Inferior parietal cortex (tissue), 1 donor: Measurements from ENCODE around the gene CCDC57.

Experiments used
- DNase-seq: peaks from one replicate; pipeline ENCODE4 v3.0.0-alpha.2; 2016; ENCODE audit errors: extremely low spot score

Gene CCDC57

DNA sequence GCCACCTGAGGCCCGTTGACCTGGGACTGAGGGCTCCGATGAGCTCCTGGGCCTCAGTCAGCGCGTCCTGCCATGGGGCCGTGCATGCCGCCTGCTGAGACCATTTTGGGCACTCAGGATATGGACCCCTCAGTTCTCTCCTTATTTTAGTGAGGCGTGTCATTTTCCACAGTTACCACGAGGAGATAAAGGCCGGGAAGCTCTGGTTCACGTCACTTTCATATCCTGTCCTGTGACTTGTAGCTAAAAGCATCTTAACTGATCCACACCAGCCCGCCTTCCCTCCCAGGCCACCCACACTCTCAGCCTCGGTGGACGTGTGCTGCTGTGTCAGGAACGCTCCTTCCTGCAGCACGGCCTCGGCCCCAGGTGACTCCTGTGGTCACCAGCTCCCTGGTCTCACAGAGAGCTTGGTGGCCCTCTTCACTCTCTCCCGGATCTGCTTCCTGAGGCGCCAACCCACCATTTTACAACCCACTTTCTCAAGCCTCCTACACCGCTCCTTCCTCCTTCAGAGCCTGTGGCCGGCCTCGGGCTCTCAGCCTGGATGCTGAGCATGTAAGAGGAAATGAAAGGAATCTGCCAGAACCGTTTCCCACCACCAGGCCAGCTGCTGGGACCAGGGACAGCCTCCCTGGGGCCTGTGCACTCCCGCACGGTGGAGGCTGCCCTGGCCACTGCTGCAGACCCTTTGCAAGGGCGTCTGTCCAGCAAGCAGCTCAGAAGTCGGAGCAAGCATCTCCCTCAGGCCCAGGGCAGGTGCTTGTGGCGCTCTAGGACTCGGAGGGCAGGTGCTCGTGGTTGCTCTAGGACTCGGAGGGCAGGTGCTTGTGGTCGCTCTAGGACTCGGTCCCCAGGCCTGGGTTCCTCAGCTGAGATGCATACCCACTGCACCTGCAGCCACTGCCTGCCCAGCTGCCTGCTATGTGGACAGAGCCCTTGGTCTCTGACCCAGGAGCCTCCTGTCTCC, 90.7 kb downstream of the CCDC57 start:
- no peak for DNase-seq

GRCh38 chr17:82121246-82121645, 91.4 kb downstream of the CCDC57 start:
- no peak for DNase-seq

DNA sequence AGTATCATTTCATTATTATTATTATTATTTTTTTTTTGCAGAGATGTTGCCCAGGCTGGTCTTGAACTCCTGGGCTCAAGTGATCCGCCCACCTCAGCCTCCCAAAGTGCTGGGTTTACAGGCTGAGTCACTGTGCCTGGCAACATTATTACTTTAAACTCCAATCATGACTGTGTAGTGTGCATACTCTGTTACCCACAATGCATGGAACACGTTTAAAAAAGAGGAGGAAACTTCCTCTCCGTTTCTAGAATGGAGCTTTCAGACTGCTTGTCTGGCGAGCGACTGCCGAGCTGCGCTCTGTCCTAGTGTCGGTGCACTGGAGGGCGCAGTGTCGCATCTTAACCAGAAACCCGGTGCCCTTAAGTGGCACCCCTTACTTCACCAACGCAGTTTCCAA, 92.5 kb downstream of the CCDC57 start:
- peak; percentile 12 for DNase-seq

GRCh38 chr17:82118815-82119380, 93.7 kb downstream of the CCDC57 start:
- DNase-seq, result no peak

DNA sequence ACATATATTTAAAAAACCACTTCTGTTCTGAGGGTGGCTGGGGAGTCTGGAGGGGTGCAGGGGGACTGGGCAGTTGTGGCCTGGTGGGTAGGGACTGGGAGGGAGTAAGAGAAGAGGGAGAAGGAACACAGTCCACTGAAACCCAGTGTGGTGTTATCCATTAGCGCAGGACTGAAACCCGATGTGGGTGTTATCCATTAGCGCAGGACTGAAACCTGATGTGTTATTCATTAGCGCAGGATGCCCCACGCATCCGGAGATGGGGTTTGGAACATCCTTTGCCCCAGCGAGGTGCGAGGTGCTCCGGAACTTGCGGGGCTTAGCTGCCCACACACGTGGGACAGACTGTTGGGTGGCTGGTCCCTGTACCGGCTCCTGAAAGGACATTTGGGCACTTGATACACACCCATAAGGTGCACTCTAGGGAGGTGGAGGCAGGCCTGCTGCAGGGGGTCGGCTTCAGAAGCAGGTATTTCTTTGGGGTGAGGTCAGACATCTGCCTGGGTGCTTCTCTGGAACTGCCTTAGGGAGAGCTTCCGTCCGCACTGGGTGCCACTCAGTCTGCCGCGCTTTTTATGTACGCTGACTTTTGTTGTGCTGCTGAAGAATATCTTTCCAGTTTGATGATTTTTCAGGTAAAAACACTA, 94.4 kb downstream of the CCDC57 start:
- no peak for DNase-seq

DNA sequence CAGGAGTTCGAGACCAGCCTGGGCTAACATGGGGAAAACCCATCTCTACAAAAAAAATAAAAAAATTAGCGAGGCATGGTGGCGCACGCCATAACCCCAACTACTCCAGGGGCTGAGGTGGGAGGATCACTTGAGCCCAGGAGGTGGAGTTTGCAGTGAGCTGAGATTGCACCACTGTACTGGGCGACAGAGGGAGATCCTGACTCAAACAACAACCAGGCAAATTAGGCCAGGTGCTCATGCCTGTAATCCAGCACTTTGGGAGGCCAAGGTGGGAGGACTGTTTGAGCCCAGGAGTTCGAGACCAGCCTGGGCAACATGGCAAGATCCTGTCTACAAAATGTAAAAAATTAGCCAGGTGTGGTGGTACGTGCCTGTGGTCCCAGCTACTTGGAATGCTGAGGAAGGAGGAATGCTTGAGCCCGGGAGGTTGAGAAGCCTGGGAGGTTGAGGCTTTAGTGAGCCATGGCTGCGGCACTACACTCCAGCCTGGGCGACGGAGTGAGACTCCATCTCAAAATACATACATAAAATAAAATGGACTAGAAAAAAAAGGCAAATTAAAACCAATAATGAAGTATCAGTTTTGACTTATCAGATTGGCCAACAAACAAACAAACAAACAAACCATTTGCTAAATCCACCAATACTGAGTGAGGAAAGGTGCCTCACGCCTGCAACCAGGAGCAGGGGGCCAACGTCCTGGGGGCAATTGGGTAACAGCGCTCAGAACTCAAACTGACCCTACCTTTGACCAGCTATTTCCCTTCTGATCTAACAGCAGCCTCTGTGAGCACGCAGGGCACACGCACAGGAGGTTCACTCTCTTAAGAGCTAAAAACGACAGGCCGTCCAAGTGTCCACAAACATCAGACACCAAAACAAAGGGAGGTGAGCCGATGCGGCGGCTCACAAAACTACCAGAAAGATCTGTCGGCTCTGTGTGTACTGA, 95.2 kb downstream of the CCDC57 start:
- DNase-seq, result no peak

- DNase-seq, result no peak
These were observed 96.4 kb downstream of the CCDC57 start for GRCh38 chr17:82116246-82116645.

GRCh38 chr17:82114872-82115271, 97.8 kb downstream of the CCDC57 start:
- no peak for DNase-seq

GRCh38 chr17:82114447-82114846, 98.2 kb downstream of the CCDC57 start:
- no peak for DNase-seq

DNA sequence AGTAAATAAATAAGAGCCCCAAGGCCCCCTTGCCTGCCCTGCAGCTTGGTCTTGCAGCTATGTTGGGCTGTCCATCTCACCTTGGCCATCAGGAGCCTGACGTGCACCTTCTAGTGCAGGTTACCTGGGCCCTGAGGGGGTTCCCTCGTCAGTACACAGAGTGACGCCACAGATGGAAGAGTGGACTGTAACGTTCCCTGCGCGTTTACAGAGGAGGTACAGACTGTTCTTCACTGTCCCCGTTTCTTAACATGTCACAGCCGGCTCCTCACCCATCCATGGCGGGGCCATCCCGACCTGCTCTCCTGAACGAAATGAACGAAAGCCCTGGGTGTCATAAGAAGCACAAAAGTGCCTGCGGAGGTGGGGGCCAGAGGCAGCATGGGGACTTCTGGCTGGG, 98.7 kb downstream of the CCDC57 start:
- DNase-seq, result no peak

DNA sequence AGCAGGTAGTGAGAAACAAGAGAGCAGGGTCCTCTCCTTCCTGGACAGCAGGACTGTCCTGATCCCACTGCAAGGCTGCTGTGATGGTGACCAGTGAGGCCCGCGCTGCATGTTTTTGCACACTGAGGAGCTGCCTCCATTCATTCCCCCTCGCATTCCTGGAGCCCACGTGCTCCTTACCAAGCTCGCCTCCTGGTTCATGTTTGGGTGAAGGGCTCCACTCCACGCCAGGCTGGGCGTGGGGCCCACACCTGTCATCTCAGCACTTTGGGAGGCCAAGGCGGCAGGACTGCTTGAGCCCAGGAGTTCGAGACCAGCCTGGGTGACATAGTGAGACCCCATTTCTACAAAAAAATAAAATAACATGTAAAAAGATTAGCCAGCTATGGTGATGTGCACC, 99.2 kb downstream of the CCDC57 start:
- no peak for DNase-seq

DNA sequence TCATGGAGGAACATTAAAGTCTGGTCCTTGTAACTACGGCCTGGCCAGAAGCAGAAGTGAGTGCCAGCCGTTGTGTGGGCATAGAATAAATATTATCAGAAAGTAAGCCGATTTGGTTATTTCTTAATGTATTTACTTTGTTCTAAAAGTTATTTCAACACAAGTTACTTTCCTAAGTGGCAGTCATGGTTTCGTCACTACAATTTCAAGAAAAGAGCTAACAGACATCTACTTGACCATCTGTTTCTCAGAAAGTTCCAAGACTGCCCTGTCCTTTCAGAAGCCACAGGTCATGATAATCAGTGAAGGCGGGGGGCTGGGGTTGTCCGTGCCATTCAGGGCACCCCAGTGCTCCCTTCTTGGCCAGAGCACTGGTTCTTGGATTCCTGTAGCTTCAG, 99.7 kb downstream of the CCDC57 start:
- DNase-seq, result no peak

DNA sequence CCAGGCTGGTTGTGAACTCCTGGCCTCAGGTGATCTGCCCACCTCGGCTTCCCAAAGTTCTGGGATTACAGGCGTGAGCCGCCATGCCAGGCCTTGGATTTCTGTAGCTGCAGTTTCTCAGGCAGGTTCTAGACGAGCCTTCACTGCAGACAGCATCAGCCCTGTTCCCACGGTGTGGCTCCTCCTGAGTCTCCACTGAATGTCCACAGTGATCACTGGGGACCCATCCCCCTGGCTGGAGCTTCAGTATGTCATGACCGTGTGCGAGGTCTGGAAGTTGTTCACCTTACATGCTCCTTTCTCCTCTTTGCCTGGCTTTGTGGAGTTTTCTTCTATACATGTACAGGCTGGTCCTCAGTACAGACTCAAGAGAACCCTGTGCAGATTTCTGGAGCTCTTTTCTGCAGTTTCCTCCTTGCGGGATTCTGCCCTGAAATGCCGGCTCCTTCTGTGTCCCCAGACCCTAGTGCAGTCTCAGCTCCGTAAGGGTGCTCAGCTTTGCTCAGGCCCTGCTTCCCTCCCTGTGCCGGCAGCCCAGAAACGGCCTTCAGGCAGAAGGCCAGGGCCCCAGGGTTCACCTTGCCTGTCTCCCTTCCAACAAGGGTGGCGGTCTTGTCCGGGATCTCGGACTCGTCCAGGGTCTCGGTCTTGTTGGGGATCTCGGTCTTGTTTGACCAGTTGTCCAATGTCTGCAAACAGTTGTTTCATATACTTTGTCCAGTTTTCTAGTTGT, 100.3 kb downstream of the CCDC57 start:
- DNase-seq, result no peak

- DNase-seq, result no peak
These were observed 102.3 kb downstream of the CCDC57 start for GRCh38 chr17:82110298-82110697.

- DNase-seq, result no peak
These were observed 103.6 kb downstream of the CCDC57 start for GRCh38 chr17:82108961-82109475.

GRCh38 chr17:82108496-82108945, 104.1 kb downstream of the CCDC57 start:
- DNase-seq, result no peak

GRCh38 chr17:82108038-82108437, 104.6 kb downstream of the CCDC57 start:
- no peak for DNase-seq

DNA sequence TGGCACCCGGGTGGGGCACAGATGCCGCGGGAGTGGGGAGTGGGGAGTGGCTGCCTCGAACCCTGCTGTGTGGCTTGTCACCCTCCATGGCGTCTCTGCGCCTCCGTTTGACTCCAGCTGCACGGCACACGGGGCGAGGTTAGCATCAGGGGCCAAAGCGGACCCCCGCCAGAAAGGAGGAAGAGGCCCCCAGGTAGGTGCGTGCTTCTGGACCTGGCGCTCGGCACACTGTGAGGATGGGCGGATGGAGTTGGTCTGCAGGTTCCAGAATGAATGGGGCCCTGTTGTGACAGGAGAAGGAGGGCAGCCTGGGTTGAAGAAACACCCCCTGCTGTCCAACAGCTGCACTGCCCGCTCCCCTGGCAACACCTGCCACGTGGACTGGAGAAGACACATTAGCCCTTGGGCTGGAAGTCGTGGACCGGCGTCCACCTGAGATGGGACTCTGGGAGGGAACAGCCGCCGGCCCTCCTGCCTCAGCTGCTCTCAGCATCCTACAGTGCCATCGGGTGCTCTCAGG, 105.2 kb downstream of the CCDC57 start:
- no peak for DNase-seq

- no peak for DNase-seq
These were observed 105.8 kb downstream of the CCDC57 start for GRCh38 chr17:82106688-82107305.
